T-helper 17 cell (primary cell): ENCODE data around the gene CHRNB4. TPM values are rescaled to one million over a fixed set of nuclear protein-coding genes. Genes with fewer than 3 reads are reported as not detected.
"Not testable (repeated sequence)": the region's sequence is repeated elsewhere in the genome, so short reads cannot be mapped to it uniquely, and the experiment has no call there.

Experiments used
- ATAC-seq: fragments of 150-1000 bp; cut with Tn5 transposase; 2 replicates; pipeline ENCODE4 v1.10.0; 2021; ENCODE audit warnings: mild to moderate bottlenecking, moderate library complexity
- DNase-seq, 3 donors: peaks; one replicate each; pipeline versions ENCODE4 v3.0.0 to v3.0.0-alpha.2; 2020 to 2021
- H3K9me3 ChIP-seq: one replicate; pipeline ENCODE4 v1.7.0; 2013; ENCODE audit warnings: low read length, mild to moderate bottlenecking; ENCODE audit not compliant: control insufficient read depth, poor library complexity, severe bottlenecking
- H3K27ac Mint-ChIP-seq: one replicate; pipeline ENCODE4 v1.8.0; 2022; ENCODE audit warnings: mild to moderate bottlenecking, moderate library complexity, mixed read lengths
- H3K27me3 Mint-ChIP-seq: one replicate; pipeline ENCODE4 v1.8.0; 2022; ENCODE audit warnings: mixed read lengths
- H3K36me3 Mint-ChIP-seq: one replicate; pipeline ENCODE4 v1.8.0; 2022; ENCODE audit warnings: low read depth, mixed read lengths
- H3K4me1 Mint-ChIP-seq: one replicate; pipeline ENCODE4 v1.8.0; 2022; ENCODE audit warnings: mild to moderate bottlenecking, mixed read lengths
- H3K4me3 Mint-ChIP-seq: one replicate; pipeline ENCODE4 v1.8.0; 2022; ENCODE audit warnings: mild to moderate bottlenecking, moderate library complexity, mixed read lengths
- total RNA-seq, 4 donors: library from RNA in 2 of 4; stranded (reverse) in 2 of 4; gene quantifications; one replicate each; pipeline ENCODE4 v1.2.3 and lab custom pipeline; 2022 to 2026

The CHRNB4 gene
- total RNA-seq, 2 donors from 2014 or later: not detected

DNA sequence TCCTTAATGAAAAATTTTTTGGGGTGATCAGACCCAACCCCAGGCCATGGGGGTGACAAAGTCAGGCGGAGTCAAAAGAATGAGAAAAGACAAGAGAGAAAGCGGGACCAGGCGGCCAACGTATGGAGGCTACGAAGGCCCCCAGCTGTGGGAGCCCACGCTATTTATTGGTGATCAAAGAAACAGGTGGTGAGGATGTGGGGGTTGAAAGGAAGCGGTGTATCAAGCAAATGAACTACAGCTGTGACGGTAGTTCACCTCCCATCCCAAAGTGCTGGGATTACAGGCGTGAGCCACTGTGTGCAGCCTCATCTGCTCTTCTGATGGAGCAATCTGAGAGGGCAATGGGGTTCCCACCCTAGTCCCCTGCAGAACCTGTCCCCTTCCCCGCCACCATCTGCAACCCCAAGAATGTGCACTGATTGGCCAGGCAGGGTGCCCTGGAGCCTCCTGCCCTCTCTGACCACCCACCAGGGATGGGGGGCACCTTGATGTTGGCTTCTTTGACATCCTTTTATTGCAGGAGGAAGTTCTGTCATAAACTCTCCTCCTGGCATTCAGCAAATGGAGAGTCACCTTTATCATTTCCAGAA lies 19.1 kb downstream of the CHRNB4 start:
- Mint-ChIP-seq H3K4me1 (peaks cover 3% of the 10 kb centered on the region), H3K4me3 (no peak overlapping the region), H3K27ac (no peak overlapping the region), H3K27me3 (peaks cover 80% of the 10 kb centered on the region), H3K36me3 (peaks cover 3% of the 10 kb centered on the region)
- no peak for DNase-seq
- no peak for ATAC-seq
- H3K9me3 ChIP-seq: no peaks in the 10 kb centered on the region

DNA sequence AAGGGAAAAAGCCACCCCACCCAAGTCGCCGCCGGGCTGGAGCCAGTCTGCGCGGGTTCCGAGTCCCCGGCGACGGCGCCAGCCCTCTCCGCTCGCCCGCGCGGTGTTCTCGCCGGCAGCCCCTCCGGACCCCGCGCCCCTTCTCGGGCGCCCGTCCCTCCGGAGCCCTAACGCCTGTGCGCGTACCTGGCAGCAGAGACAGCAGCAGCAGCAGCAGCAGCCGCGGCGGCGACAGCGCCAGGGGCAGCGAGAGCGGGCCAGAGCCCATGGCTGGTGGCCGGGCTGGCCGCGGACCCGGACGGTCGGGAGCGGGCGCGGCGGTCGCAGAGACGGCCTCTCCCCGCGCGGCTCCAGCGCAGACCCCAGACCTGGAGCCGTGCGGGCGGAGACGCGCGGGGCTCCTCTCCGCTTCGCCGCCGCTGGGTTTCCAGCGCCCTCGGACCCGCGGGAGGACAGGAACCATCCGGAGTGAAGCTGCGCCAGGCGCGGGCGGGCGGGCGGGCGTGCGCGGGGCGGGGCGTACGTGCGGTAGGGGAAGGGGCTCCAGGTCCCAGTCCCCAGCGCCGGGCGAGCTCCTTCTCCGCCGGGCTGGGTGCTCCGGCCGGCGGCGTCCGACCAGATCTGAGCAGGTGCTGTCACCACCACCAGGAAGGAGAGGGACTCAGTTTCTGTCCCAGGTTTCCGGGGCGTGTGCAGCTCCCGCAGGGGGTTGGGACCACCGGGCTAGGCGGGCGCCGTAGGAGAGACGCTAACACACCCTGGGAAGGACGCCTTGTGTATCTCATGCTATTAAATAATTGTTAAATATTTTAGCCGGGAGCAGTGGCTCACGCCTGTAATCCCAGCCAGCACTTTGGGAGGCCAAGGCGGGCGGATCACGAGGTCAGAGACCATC lies 20.2 kb downstream of the CHRNB4 start, which contains the start of gene CHRNA3:
Gene CHRNA3 (minus strand): TSS at position 470 of the 895 bp plus-strand sequence. CDS start 202 bp downstream, at position 268.
- no peak within 1 kb of the TSS for H3K27ac Mint-ChIP-seq
- peak within 1 kb of the TSS; percentile 53 for H3K4me3 Mint-ChIP-seq

DNA sequence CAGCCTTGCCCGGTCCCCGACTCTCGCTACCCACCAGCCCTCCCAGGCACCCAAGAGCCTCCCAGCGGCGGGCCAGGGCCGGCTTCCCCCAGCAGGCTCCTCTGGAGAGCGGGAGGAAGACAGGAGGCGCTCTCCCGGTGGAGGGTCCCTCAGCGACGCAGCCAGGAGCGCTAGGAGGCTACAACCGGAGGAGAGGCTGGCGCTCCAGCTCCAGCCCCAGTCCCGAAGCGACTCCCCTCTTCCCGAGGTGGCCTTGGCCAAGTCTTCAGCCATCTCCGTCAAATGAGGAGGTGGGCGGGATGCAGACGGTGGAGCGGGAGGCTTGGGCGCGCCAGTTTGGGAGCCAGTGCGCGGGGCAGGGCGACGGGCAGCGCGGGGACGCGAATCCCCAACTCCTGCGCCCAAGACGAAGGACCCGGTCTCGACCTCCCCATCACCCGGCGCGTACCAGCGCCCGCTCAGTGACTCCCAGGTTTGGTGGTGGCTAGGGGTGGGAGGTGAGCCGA lies 20.9 kb downstream of the CHRNB4 start:
- H3K4me1 Mint-ChIP-seq: peaks cover 3% of the 10 kb centered on the region

More for the DNA sequence above, 20.2 kb downstream of the CHRNB4 start, which contains the start of gene CHRNA3:
- DNase-seq: no peak
- Mint-ChIP-seq H3K27me3 (peaks cover 74% of the 10 kb centered on the region), H3K4me1 (peaks cover 3% of the 10 kb centered on the region), H3K36me3 (peaks cover 7% of the 10 kb centered on the region)
- no peak for ATAC-seq
- H3K9me3 ChIP-seq: no peaks in the 10 kb centered on the region

DNA sequence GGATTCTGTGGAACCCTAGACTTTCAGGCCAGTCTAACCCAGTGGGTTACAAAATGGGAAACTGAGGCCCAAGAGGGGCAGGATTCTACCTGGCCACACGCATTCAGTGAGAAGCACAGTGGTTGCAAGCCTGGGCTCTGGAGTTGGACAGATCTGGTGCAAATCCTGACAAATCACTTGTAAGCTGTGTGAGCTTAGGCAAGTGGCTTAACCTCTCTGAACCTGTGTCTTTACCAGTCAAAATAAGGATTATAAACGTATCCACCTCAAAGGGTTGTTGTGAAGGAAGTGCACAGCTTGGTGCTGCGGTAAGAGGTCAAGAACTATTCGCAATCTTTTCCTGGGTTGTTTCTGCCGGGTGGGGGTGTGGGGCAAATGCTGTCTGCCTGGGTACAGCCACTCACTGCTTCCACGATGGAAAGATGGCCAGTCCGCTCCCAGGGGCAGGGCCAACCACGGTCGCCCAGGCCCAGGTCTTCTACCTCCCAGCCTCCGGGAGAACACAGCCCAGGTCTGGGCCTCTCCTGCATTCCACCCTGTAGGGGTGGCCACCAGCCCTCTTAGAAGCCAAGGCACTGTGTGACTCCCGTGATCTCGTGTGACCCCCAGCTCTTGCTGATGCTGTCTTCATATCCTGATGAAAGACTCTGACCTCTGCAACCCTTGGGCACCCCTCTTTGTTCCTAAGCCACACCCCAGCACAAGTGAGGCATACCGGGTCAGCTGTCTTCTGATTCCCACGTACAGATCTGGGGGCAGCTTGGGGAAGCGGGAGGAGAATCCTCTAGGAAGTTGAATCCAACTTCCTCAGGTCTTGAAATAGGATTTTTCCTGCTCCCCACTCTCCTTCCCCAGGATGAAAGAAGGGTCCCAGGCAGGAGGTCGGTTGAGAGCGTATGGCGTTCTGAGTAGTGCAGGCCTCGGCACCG lies 21.7 kb downstream of the CHRNB4 start:
- ATAC-seq: no peak
- peaks cover 62% of the 10 kb centered on the region for H3K27me3 Mint-ChIP-seq
- no peak overlapping the region for H3K4me3 Mint-ChIP-seq
- H3K36me3 Mint-ChIP-seq: peaks cover 6% of the 10 kb centered on the region
- no peak for DNase-seq
- H3K4me1 Mint-ChIP-seq: peaks cover 5% of the 10 kb centered on the region
- no peaks in the 10 kb centered on the region for H3K9me3 ChIP-seq
- H3K27ac Mint-ChIP-seq: no peak overlapping the region

More for the DNA sequence above, 20.9 kb downstream of the CHRNB4 start:
- H3K9me3 ChIP-seq: no peaks in the 10 kb centered on the region
- ATAC-seq (no peak), DNase-seq (no peak)
- Mint-ChIP-seq H3K27me3 (peaks cover 70% of the 10 kb centered on the region), H3K36me3 (peaks cover 7% of the 10 kb centered on the region), H3K27ac (no peak overlapping the region), H3K4me3 (no peak overlapping the region)

DNA sequence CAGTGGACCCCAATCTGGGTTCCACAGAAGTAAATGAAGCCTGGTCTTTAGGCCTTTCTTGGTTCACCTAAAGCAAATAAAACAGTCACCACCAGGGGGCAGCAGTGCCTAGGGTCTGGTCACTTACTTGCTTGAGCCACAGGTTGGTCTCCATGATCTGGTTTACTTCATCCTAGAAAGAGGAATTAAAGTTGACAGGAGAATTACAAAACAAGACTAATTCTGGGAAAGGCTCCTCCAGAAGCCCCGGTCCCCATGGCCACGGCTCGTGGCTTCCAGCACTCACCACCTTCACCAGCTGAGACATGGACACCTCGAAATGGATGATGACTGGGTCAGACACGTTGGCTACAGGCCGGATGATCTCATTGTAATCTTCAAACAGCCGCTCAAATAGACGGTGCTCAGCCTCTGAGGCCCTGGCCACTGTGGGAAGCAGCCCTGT lies 22.5 kb downstream of the CHRNB4 start:
- H3K27me3 Mint-ChIP-seq: peaks cover 54% of the 10 kb centered on the region

DNA sequence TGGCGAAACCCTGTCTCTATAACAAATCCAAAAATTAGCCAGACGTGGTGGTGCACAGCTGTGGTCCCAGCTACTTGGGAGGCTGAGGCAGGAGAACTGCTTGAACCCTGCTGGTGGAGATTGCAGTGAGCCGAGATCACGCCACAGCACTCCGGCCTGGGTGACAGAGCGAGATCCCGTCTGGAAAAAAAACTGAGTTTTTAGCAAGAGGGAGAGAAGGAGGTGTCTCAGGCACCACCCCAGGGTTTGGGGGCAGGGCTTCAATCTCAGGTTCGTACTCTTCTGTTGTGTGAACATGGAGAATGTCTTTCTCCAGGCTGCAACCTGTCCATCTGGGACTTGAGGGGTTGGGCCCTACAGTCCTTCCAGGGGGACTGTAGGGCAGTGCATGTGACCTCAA lies 22.9 kb downstream of the CHRNB4 start:
- Mint-ChIP-seq H3K27ac (no peak overlapping the region), H3K4me3 (no peak overlapping the region), H3K27me3 (peaks cover 49% of the 10 kb centered on the region), H3K36me3 (peaks cover 4% of the 10 kb centered on the region), H3K4me1 (peaks cover 5% of the 10 kb centered on the region)
- no peaks in the 10 kb centered on the region for H3K9me3 ChIP-seq
- DNase-seq: no peak
- no peak for ATAC-seq

More for the DNA sequence above, 22.5 kb downstream of the CHRNB4 start:
- H3K27ac Mint-ChIP-seq: no peak overlapping the region
- peaks cover 5% of the 10 kb centered on the region for H3K4me1 Mint-ChIP-seq
- DNase-seq: peak; percentile 53 to 77 (median 63)
- H3K9me3 ChIP-seq: no peaks in the 10 kb centered on the region
- ATAC-seq: peak; percentile 45
- no peak overlapping the region for H3K4me3 Mint-ChIP-seq
- H3K36me3 Mint-ChIP-seq: peaks cover 4% of the 10 kb centered on the region

DNA sequence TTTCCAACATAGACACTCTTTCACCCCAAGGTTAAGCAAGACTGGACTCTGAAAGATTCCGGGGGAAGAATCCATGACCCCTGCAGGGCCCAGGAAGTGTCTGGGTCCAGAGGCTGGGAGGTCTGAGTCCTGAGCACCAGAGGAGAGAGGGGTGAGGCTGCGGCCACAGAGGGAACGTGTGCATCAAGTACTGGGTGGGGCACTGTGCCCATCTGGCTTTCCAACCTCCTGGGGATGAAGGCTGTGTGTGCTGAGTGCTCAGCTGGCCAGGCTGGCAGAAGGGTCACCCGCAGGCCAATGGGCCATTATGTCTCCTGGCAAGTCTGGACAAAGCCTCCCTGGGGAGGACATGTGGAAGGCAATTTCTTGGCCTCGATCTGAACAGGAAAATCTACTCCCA lies 23.5 kb downstream of the CHRNB4 start:
- Mint-ChIP-seq H3K27me3 (peaks cover 44% of the 10 kb centered on the region), H3K4me3 (no peak overlapping the region), H3K27ac (no peak overlapping the region), H3K36me3 (peaks cover 4% of the 10 kb centered on the region), H3K4me1 (peaks cover 5% of the 10 kb centered on the region)
- DNase-seq: no peak
- no peaks in the 10 kb centered on the region for H3K9me3 ChIP-seq
- ATAC-seq: no peak

DNA sequence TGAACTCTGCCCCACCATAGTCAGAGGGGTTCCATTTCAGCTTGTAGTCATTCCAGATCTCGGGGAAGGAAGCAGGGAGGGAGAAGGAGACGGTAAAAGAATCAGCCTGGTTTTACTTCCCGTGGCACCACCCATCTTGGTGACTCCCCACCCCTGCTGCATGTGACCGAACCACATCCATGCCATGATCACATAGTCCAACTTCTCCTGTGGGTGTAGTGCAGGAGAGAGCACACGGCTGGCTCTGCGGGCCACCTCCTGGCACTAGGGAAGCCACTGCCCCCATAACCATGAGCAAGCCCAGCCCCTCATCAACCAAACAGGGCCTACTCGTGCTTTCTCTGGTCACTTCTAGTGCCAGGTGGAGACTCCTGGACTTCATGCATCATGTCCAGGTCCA lies 23.9 kb downstream of the CHRNB4 start:
- no peaks in the 10 kb centered on the region for H3K9me3 ChIP-seq
- Mint-ChIP-seq H3K36me3 (peaks cover 4% of the 10 kb centered on the region), H3K4me3 (no peak overlapping the region), H3K27me3 (peaks cover 40% of the 10 kb centered on the region), H3K4me1 (peaks cover 5% of the 10 kb centered on the region), H3K27ac (no peak overlapping the region)
- ATAC-seq (no peak), DNase-seq (no peak)

DNA sequence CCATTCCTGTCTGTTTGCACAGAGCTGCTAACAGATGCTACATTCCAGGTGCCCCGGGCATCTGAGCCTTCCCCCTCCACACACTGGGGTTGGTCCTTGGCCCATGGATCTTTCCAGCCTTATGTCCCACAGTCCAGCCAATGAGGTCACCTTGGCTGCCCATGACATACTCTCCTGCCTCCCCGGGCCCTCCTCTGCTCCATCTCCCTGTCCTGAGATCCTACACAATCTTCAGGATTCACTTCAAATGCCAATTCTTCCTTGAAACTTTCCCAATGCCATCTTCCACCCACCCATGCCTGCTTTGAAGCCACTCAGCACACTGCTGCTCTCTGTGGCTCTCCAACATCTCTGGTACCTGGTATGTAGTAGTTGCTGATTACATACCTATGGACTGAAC lies 24.5 kb downstream of the CHRNB4 start:
- no peak overlapping the region for H3K27ac Mint-ChIP-seq
- H3K9me3 ChIP-seq: no peaks in the 10 kb centered on the region
- peaks cover 2% of the 10 kb centered on the region for H3K4me1 Mint-ChIP-seq
- ATAC-seq (no peak), DNase-seq (no peak)
- H3K36me3 Mint-ChIP-seq: peaks cover 4% of the 10 kb centered on the region
- no peak overlapping the region for H3K4me3 Mint-ChIP-seq
- peaks cover 34% of the 10 kb centered on the region for H3K27me3 Mint-ChIP-seq

DNA sequence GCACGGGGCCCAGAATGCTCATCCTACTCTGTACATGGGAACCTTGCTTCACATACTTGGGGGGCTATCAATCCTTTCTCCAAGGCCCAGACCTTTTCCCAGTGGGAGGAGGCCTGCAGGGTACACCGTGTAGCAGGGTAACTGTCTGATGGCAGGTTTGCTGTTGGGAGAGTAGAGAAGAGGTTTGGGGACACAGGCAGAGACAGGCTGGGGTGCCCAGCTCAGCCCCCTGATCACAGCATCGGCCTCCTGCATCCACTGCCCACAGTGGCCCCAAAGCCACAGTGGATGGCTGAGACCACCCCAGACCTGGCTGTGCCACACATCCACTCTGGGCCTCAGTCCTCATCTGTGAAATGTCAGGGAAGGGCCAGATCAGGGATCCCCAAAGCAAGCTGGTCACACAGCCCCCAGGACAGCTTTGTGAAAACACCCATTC lies 25.8 kb downstream of the CHRNB4 start:
- Mint-ChIP-seq H3K4me1 (peaks cover 2% of the 10 kb centered on the region), H3K36me3 (peaks cover 4% of the 10 kb centered on the region), H3K27ac (no peak overlapping the region), H3K27me3 (peaks cover 31% of the 10 kb centered on the region), H3K4me3 (no peak overlapping the region)
- no peak for ATAC-seq
- DNase-seq: no peak
- H3K9me3 ChIP-seq: no peaks in the 10 kb centered on the region

DNA sequence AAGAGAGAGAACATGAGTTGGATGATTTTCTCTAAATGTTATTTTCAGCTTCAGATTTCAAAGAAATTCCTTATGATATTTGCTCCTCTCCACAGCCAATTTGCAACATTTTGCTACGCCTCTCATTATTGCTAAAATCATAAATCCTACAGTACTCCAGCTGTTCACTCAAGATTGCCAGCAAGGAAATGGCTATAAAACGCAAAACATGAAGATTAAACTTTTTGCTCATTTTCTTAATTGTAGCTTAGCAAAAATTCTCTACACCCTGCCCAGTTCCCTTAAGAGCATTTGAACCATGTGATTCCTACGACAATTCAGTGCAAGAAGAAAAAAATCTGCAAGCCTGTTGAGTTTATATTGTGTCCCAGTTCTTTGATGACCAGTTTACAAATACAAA lies 27.0 kb downstream of the CHRNB4 start:
- ATAC-seq (no peak), DNase-seq (no peak)
- no peak overlapping the region for H3K4me3 Mint-ChIP-seq
- H3K36me3 Mint-ChIP-seq: peaks cover 4% of the 10 kb centered on the region
- no peak overlapping the region for H3K27ac Mint-ChIP-seq
- no peaks in the 10 kb centered on the region for H3K9me3 ChIP-seq
- H3K27me3 Mint-ChIP-seq: peaks cover 31% of the 10 kb centered on the region
- peaks cover 2% of the 10 kb centered on the region for H3K4me1 Mint-ChIP-seq

DNA sequence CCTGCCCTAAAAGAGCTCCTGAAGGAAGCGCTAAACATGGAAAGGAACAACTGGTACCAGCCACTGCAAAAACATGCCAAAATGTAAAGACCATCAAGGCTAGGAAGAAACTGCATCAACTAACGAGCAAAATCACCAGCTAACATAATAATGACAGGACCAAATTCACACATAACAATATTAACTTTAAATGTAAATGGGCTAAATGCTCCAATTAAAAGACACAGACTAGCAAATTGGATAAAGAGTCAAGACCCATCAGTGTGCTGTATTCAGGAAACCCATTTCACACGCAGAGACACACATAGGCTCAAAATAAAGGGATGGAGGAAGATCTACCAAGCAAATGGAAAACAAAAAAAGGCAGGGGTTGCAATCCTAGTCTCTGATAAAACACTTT lies 31.5 kb downstream of the CHRNB4 start:
- not testable (repeated sequence) for H3K9me3 ChIP-seq, H3K27ac Mint-ChIP-seq, H3K36me3 Mint-ChIP-seq, H3K4me1 Mint-ChIP-seq, H3K4me3 Mint-ChIP-seq, ATAC-seq, DNase-seq
- H3K27me3 Mint-ChIP-seq: peaks cover 34% of the 10 kb centered on the region
